Body of pancreas (tissue), 4 donors: ENCODE measurements around the gene FFAR2.

ENCODE experiments used
- CTCF ChIP-seq, 7 experiments: fragments of 450-650 bp in 4 of 7; fragments of 200-600 bp in 3 of 7; sonication (generic) in 3 of 7; IDR thresholded peaks; one replicate each; pipeline ENCODE4 v1.5.1; 2016 to 2019; ENCODE audit warnings: antibody characterized with exemption in 7 of 7
- POLR2A ChIP-seq, 3 donors: fragments of 450-650 bp; IDR thresholded peaks; one replicate each; pipeline ENCODE4 v1.6.1; 2016; ENCODE audit warnings: antibody characterized with exemption in 3 of 3, mild to moderate bottlenecking in 2 of 3

GRCh38 chr19:35486268-35486708, 38.2 kb downstream of the FFAR2 start:
- TF ChIP-seq CTCF (IDR thresholded peaks at IDR 0.05) (no peak), POLR2A (IDR thresholded peaks at IDR 0.05) (no peak)
